ENCODE measurements around the gene RHOBTB3.

Gene RHOBTB3

DNA sequence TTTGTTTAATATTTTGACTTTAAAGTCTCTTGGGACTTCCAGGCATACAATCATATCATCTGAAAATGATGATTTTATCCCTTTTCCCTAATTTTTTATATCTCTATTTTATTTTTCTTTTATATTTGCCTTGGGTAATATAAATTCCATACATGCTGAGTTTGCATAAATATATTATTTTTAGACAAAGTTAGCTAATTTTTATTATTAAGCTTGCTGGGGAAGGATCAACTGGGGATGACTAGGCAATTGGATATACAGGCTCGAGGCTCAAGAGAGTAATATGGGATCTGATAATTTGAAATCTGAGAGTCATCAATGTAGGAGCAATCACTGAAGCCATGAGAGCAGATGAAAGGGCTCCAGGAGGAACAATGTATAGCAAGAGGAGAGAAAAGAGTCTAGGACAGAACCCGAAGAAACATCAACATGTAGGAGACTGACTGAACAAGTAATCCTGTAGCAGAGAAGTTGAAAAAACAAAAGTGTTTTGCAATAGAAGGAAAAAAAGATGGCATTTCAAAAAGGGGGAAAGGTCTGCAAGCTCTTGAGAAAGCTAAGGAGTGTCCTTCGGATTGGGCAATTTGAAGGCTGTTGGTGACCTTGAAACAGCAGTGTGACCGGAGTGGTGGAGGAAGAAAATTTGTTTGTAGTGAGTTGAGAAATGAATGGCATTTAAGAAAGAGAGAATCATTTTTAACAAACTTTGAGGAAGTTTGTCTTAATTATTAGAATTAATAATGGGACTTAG, 17.0 kb upstream of the RHOBTB3 start:
- DNase-seq, result no peak

GRCh38 chr5:95715799-95716461, 15.2 kb upstream of the RHOBTB3 start:
- no peak for DNase-seq

DNA sequence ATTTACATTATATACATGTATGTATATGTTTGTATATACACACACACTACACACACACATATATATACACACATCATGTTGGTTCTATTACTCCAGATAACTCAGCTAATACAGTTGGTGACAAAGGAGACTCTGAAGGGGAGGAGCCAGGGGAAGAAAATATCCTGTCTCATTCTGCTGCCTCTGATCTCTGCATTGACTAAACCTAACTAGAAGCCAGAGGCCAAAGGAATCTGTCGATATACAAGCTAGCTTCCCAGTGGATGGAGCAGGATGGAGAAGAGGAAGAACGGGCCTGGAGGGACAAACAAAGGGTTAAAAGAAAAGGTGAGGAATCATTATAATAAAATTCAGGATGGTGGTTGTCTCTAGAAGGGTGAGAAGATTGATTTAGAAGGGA, 13.7 kb upstream of the RHOBTB3 start:
- no peak for DNase-seq

GRCh38 chr5:95718203-95718602, 12.9 kb upstream of the RHOBTB3 start:
- DNase-seq, result no peak

- DNase-seq, result no peak
Measured at GRCh38 chr5:95718738-95719137, 12.4 kb upstream of the RHOBTB3 start.

DNA sequence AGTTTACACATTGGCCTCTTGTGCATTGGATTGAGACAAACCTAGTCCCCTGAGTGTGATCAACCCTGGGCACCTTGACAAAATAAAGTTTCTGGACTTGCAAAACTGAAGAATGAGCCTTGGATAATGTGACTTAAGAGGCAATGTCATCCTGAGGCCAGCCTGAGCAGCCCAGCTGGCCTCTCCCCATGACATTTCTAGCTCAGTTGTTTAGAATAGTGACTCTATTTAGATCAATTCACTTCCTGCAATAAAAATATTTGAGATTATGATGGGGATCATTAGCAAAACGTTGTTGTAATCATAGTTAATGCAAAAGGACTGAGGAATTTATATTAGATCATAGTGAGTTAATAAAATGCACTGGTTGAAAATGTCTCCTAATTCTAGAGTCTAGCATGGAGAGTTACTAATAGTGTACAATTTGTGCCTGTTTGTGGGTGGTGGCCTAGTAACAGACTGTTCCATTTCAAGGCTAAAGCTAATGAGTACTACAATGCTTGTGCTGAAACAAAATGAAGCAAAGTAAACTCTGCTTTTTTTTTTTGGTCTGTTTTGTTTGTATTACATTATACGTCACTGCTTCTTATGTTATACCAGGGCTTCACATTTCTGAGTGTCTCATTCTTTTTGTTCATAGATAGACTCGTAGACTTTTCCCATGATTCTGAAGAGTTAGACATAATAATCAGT, 10.9 kb upstream of the RHOBTB3 start:
- DNase-seq, result no peak

DNA sequence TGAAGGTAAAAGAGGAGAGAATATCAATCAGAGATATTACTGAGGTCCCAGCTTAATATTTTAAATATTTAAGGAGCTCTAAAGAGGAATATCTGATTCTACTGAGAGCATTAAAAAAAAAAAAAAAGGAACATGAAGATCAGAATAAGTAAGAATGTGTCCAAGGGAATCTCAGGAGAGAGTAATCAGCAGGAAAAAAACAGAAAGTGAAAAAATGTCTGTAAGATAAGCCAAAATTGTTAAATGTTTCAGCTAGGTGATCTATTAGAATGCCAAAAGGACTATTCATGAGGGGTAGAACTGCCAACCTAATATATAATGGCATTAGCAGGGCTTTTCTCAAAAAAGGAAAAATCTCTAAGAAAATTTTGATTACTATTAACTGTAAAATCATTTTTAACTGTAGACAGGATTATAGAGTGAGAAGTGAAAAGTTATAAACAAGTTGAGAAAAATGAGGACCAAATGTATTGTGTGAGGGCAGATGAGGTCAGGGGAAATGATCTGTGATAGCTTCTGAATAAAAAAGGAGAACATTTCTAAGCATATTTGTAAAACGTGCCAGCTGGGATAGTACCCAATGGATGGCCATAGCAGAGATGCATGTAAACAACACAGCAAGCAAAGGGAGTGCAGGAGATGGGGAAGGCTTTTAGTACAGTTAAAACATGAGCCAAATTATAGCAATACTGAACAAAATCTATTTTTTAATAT, 9.4 kb upstream of the RHOBTB3 start:
- no peak for DNase-seq

GRCh38 chr5:95723632-95724369, 7.3 kb upstream of the RHOBTB3 start:
- no peak for DNase-seq

- DNase-seq, result no peak
Measured at GRCh38 chr5:95725071-95725820, 5.9 kb upstream of the RHOBTB3 start.

- no peak for DNase-seq
Measured at GRCh38 chr5:95725937-95726810, 5.0 kb upstream of the RHOBTB3 start.

GRCh38 chr5:95726811-95727763, 4.0 kb upstream of the RHOBTB3 start:
- DNase-seq, result no peak

DNA sequence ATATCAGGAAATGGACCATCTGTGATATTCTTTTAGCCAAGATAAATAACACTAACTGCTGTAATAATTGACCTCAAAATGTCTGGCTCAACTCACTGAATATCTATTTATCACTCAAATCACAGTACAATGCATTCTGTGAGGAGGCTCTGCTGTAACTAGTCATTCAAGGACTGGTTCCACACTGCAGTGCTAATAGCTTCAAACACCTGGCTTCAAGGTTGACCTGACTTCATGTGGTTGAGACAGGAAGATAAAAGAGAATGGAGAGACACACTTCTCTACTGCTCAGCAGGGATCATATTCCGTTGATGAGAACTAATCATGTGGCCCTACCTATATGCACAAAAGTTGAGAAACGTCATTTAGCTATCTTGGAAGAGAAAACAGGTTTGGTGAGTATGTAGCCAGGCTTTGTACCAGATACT, 3.4 kb upstream of the RHOBTB3 start:
- DNase-seq, result no peak

- no peak for DNase-seq
Measured at GRCh38 chr5:95728494-95729114, 2.5 kb upstream of the RHOBTB3 start.

DNA sequence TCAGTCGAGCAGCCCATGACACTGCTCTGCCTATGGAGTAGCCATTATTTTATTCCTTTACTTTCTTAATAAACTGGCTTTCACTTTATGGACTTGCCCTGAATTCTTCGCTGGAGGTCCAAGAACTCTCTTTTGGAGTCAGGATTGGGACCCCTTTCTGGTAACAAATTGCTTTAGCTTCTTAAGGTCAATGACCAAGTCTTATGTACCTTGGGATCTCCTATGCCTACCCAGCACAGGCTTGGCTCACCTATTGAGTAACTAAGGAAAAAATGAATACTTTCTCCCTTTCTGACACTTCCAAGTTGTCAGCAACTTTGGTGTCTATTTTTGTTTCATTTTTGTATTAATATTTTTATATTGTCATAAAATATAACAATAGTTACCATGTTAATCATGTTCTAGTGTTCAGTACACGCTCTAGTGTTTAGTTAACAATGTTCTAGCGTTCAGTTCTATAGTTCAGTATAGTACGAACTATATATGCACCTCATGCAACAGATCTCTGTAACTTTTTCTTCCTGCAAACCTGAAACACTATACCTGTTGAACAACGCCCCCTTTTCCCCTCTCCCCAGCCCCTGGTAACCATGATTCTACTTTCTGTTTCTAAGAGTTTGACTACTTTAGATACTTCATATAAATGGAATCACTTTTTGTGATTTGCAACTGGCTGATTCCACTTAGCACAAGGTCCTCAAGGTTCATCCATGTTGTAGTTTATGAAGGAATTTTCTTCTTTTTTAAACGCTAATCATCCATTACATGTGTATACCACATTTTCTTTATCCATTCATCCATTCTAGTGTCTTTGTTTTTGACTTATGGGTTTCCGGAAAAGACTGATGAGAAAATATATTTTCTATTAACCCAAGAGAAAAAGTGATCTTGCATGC, 1.8 kb upstream of the RHOBTB3 start:
- DNase-seq, result no peak

DNA sequence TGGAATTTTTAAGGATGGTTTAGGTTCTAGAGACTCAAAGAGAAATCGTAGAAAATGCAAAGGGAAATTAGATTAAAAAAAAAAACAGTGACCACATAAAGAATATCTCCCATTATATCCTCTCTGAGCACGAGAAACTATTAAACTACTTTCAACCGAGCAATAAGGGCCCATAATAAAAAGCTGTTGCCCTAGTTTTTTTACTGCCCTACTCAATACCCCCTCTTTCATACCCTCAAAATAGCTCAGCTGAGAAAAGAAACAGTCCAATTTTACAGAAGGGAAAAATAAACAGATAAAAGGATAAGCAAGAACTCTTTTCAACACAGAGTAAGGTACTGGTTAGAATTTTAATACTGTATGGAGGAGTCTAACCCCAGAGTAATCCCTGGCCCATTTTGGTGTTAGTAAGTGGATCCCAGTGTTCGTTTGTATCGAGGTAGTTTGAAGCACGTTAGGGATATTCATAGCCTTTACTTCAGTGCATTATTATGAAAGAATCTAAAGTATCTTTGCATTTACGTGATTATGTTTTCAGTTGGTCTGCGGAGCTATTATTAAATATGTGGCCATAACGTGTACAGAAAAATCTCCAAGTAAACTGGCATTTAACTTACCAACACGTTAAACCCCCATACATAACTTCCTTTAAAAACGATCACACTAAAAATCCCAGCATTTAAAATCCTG, 980 bp upstream of the RHOBTB3 start:
- no peak for DNase-seq

DNA sequence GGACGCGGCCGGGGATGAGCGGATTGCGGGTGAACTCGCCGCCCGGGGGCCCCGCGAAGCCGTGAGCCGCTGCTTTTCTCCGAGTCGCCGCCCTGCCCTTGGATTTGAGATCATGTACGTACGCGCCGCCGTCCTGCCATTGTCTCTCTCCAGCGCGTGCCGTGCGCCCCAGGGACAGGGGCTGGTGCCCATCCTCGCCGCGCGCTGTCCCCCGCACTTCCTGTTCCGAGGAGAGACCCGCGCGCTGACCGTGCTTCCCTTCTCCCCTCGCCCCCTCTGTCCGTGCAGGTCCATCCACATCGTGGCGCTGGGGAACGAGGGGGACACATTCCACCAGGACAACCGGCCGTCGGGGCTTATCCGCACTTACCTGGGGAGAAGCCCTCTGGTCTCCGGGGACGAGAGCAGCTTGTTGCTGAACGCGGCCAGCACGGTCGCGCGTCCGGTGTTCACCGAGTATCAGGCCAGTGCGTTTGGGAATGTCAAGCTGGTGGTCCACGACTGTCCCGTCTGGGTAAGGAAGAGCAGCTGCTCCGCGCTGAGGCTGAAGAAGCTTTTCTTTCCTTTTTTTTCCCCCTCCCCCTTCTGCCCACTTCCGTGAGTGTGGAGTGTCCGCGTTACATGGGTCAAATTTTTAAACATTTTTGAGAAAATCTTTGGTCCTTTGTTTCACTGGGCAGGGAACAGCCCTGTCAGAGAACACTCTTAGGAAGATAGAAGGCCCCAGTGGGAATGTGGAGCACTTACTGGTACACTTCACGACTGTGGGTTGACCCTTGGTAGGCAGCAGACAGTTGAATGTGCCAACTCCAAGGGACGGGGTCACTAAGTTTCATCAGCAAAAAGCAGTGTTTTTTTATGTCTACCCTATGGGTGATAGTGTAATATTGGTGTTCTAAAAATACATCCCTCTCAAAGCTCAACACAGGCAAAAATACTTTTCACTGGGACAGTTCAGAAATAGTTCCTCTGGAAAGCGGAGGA, 727 bp downstream of the RHOBTB3 start:
- no peak for DNase-seq

All from GOT3 (cell line).